ENCODE measurements around the gene TSNAX.

Gene TSNAX

GRCh38 chr1:231603598-231604275 lies 75.3 kb downstream of the TSNAX start:
- peak; percentile 86 for DNase-seq

DNA sequence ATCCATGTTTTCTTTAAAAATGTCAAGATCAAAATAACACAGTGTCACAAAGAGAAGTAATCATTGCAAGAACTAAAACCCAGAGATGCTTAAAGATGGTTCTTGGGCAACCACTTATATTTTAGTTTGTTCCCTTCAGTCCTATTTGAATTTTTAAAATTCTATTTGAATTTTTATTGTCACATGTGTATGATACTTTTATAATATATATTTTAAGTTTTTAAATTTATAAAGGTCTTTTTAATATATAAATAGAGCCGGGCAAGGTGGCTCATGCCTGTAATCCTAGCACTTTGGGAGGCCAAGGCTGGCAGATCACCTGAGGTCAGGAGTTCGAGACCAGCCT lies 75.8 kb downstream of the TSNAX start:
- no peak for DNase-seq

- peak; percentile 33 for DNase-seq
Measured at GRCh38 chr1:231605149-231606100, 77.0 kb downstream of the TSNAX start.

DNA sequence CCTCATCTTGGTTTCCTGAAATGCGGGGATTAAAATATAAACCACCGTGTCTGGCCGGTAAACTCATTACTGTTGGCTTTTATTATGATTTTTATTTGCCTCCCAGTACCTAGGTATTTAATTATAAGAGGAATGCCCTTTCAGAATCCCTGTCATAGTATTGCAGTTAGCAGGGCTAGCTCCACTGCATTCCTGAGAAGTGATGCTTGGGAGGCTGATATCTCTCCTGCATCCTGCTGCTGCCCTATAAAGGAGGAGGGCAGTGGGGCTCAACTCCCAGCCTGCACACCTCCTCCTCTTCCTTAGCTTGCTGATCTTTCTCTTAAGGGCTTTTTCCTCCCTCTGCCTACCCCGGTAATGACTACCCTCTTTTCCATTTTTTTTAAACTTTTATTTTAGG lies 78.2 kb downstream of the TSNAX start:
- DNase-seq = no peak

GRCh38 chr1:231610388-231610787 lies 81.9 kb downstream of the TSNAX start:
- DNase-seq = no peak

GRCh38 chr1:231611111-231611510 lies 82.6 kb downstream of the TSNAX start:
- peak; percentile 57 for DNase-seq

- DNase-seq = peak; percentile 98
Measured at GRCh38 chr1:231611851-231612250, 83.4 kb downstream of the TSNAX start.

- DNase-seq = no peak
Measured at GRCh38 chr1:231612393-231613089, 84.1 kb downstream of the TSNAX start.

- DNase-seq = peak; percentile 91
Measured at GRCh38 chr1:231613419-231614349, 85.2 kb downstream of the TSNAX start.
